T-helper 1 cell (primary cell): ENCODE measurements around the gene PTBP1.

Source experiments
- DNase-seq, 5 donors: peaks; one replicate each; pipeline ENCODE4 v3.0.0-alpha.2; 2012 to 2020
- total RNA-seq, 4 donors: gene quantifications; one replicate each; lab custom pipeline; 2026; lab: John Stamatoyannopoulos, UW

The PTBP1 gene
- 269 to 317 (median 293) reads per million in 4 donors for total RNA-seq

GRCh38 chr19:796692-797527 lies at the start of gene PTBP1:
Gene PTBP1 (plus strand): TSS chr19:797452. CDS start chr19:797498, 46 bp downstream.
- DNase-seq, result peak; percentile 99 to 100 (median 100)

GRCh38 chr19:748274-748598 lies 49.0 kb upstream of the PTBP1 start:
- no peak for DNase-seq

- no peak for DNase-seq
Measured at GRCh38 chr19:749811-750210, 47.4 kb upstream of the PTBP1 start.

GRCh38 chr19:750640-751423 lies 46.4 kb upstream of the PTBP1 start, which contains the start of gene MISP:
Gene MISP (plus strand): TSS chr19:751112. CDS start chr19:756947, 5,835 bp downstream.
- no peak for DNase-seq

GRCh38 chr19:751501-752341 lies 45.5 kb upstream of the PTBP1 start:
- DNase-seq, result no peak

- no peak for DNase-seq
Measured at GRCh38 chr19:752652-753517, 44.4 kb upstream of the PTBP1 start.

- no peak for DNase-seq
Measured at GRCh38 chr19:754530-754929, 42.7 kb upstream of the PTBP1 start.

- no peak for DNase-seq
Measured at GRCh38 chr19:755063-755462, 42.2 kb upstream of the PTBP1 start.

- no peak for DNase-seq
Measured at GRCh38 chr19:756236-756635, 41.0 kb upstream of the PTBP1 start.

GRCh38 chr19:756821-757688 lies 40.2 kb upstream of the PTBP1 start:
- DNase-seq, result no peak

- no peak for DNase-seq
Measured at GRCh38 chr19:757811-758668, 39.2 kb upstream of the PTBP1 start.

GRCh38 chr19:763181-763580 lies 34.1 kb upstream of the PTBP1 start:
- DNase-seq, result no peak

- no peak for DNase-seq
Measured at GRCh38 chr19:763869-764268, 33.4 kb upstream of the PTBP1 start.

- no peak for DNase-seq
Measured at GRCh38 chr19:764301-764700, 33.0 kb upstream of the PTBP1 start.

GRCh38 chr19:765179-765738 lies 32.0 kb upstream of the PTBP1 start:
- no peak for DNase-seq

- no peak for DNase-seq
Measured at GRCh38 chr19:768424-768823, 28.8 kb upstream of the PTBP1 start.

- DNase-seq, result no peak
Measured at GRCh38 chr19:769616-770015, 27.6 kb upstream of the PTBP1 start.

- peak in 2 of 5 donors; percentile 15 to 34 for DNase-seq
Measured at GRCh38 chr19:771332-771785, 25.9 kb upstream of the PTBP1 start.

GRCh38 chr19:772063-772462 lies 25.2 kb upstream of the PTBP1 start:
- no peak for DNase-seq
